ENCODE measurements around the gene ANKRD7. TPM values are rescaled to one million over a fixed set of nuclear protein-coding genes. Genes with fewer than 3 reads are reported as not detected.

Gene ANKRD7
- 0.86 and 0.93 TPM in 2 replicates for total RNA-seq (2014; rRNA removed; shearing (Covaris generic))

- no peaks in the 10 kb centered on the region for H3K36me3 ChIP-seq
- DNase-seq = no peak
- H3K9me3 ChIP-seq (replicated peaks) = no peaks in the 10 kb centered on the region
These were observed at the start of gene ANKRD7 for GRCh38 chr7:118224521-118224920. Gene ANKRD7 (plus strand): TSS chr7:118224704. CDS start chr7:118224831, 127 bp downstream.

GRCh38 chr7:118175740-118176139 is 48.8 kb upstream of the ANKRD7 start:
- Histone ChIP-seq H3K27ac (no peak overlapping the region), H3K27me3 (no peaks in the 10 kb centered on the region), H3K4me3 (no peak overlapping the region), H3K9me3 (replicated peaks) (no peaks in the 10 kb centered on the region), H3K36me3 (no peaks in the 10 kb centered on the region), H3K4me1 (no peaks in the 10 kb centered on the region)
- DNase-seq = no peak

More at GRCh38 chr7:118224521-118224920, at the start of gene ANKRD7:
- H3K27ac ChIP-seq = no peak within 1 kb of the TSS
- H3K4me3 ChIP-seq = no peak within 1 kb of the TSS
- no peaks in the 10 kb centered on the region for H3K4me1 ChIP-seq
- H3K27me3 ChIP-seq = 0 out of 2 replicates have a peak, but pooled peaks cover 1% of the 10 kb centered on the region

GRCh38 chr7:118179191-118179590 is 45.3 kb upstream of the ANKRD7 start:
- 0 out of 2 replicates have a peak, but pooled peaks cover 3% of the 10 kb centered on the region for H3K4me1 ChIP-seq
- H3K27ac ChIP-seq = no peak overlapping the region
- H3K4me3 ChIP-seq = no peak overlapping the region
- no peak for DNase-seq
- H3K27me3 ChIP-seq = no peaks in the 10 kb centered on the region
- no peaks in the 10 kb centered on the region for H3K9me3 ChIP-seq (replicated peaks)
- H3K36me3 ChIP-seq = no peaks in the 10 kb centered on the region

GRCh38 chr7:118182593-118183427 is 41.7 kb upstream of the ANKRD7 start:
- Histone ChIP-seq H3K9me3 (replicated peaks) (no peaks in the 10 kb centered on the region), H3K27me3 (no peaks in the 10 kb centered on the region), H3K4me1 (peaks cover 7% of the 10 kb centered on the region; the same call in 1 of the 2 replicates), H3K36me3 (peaks cover 19% of the 10 kb centered on the region), H3K4me3 (peak overlapping the region; percentile 97), H3K27ac (peak overlapping the region; percentile 95; the same call in 1 of the 2 replicates)
- peak in 1 of 2 experiments; percentile 29 for DNase-seq

- peaks cover 7% of the 10 kb centered on the region; the same call in 1 of the 2 replicates for H3K4me1 ChIP-seq
- peak overlapping the region; percentile 95 for H3K27ac ChIP-seq
- DNase-seq = no peak
- peak overlapping the region; percentile 97 for H3K4me3 ChIP-seq
- no peaks in the 10 kb centered on the region for H3K27me3 ChIP-seq
- no peaks in the 10 kb centered on the region for H3K9me3 ChIP-seq (replicated peaks)
- peaks cover 25% of the 10 kb centered on the region for H3K36me3 ChIP-seq
These were observed 41.1 kb upstream of the ANKRD7 start for GRCh38 chr7:118183428-118183785.

- H3K27me3 ChIP-seq = no peaks in the 10 kb centered on the region
- H3K4me1 ChIP-seq = peaks cover 7% of the 10 kb centered on the region; the same call in 1 of the 2 replicates
- peak within 1 kb of the TSS; percentile 95 for H3K27ac ChIP-seq
- peak; percentile 96 to 99 for DNase-seq
- peaks cover 31% of the 10 kb centered on the region for H3K36me3 ChIP-seq
- no peaks in the 10 kb centered on the region for H3K9me3 ChIP-seq (replicated peaks)
- peak within 1 kb of the TSS; percentile 97 for H3K4me3 ChIP-seq
These were observed 40.5 kb upstream of the ANKRD7 start, which contains the start of gene LSM8 for GRCh38 chr7:118183786-118184564. Gene LSM8 (plus strand): TSS chr7:118184164. CDS start chr7:118184224, 60 bp downstream.

- Histone ChIP-seq H3K27me3 (no peaks in the 10 kb centered on the region), H3K27ac (peak overlapping the region; percentile 95), H3K9me3 (replicated peaks) (no peaks in the 10 kb centered on the region), H3K4me1 (peaks cover 7% of the 10 kb centered on the region; the same call in 1 of the 2 replicates), H3K36me3 (peaks cover 35% of the 10 kb centered on the region), H3K4me3 (peak overlapping the region; percentile 97)
- DNase-seq = peak in 1 of 2 experiments; percentile 35
These were observed 40.0 kb upstream of the ANKRD7 start for GRCh38 chr7:118184565-118184940.

- H3K27ac ChIP-seq = no peak overlapping the region
- no peaks in the 10 kb centered on the region for H3K9me3 ChIP-seq (replicated peaks)
- H3K36me3 ChIP-seq = peaks cover 41% of the 10 kb centered on the region
- no peaks in the 10 kb centered on the region for H3K27me3 ChIP-seq
- H3K4me3 ChIP-seq = peak overlapping the region; percentile 97
- H3K4me1 ChIP-seq = peaks cover 7% of the 10 kb centered on the region; the same call in 1 of the 2 replicates
- no peak for DNase-seq
These were observed 39.2 kb upstream of the ANKRD7 start for GRCh38 chr7:118185163-118185860.

- Histone ChIP-seq H3K4me1 (peaks cover 7% of the 10 kb centered on the region; the same call in 1 of the 2 replicates), H3K27me3 (no peaks in the 10 kb centered on the region), H3K27ac (no peak overlapping the region), H3K4me3 (no peak overlapping the region), H3K36me3 (peaks cover 50% of the 10 kb centered on the region), H3K9me3 (replicated peaks) (no peaks in the 10 kb centered on the region)
- DNase-seq = no peak
These were observed 38.0 kb upstream of the ANKRD7 start for GRCh38 chr7:118186501-118186900.

- Histone ChIP-seq H3K27ac (no peak overlapping the region), H3K27me3 (no peaks in the 10 kb centered on the region; the same call in 1 of the 2 replicates)
These were observed 29.9 kb upstream of the ANKRD7 start for GRCh38 chr7:118194571-118194970.

GRCh38 chr7:118195837-118196474 is 28.5 kb upstream of the ANKRD7 start:
- Histone ChIP-seq H3K4me1 (no peaks in the 10 kb centered on the region), H3K27ac (no peak overlapping the region), H3K9me3 (replicated peaks) (no peaks in the 10 kb centered on the region), H3K36me3 (peaks cover 13% of the 10 kb centered on the region), H3K4me3 (no peak overlapping the region), H3K27me3 (no peaks in the 10 kb centered on the region; the same call in 1 of the 2 replicates)
- peak; percentile 64 to 77 for DNase-seq

More at GRCh38 chr7:118194571-118194970, 29.9 kb upstream of the ANKRD7 start:
- H3K4me1 ChIP-seq = no peaks in the 10 kb centered on the region
- H3K4me3 ChIP-seq = no peak overlapping the region
- H3K36me3 ChIP-seq = peaks cover 23% of the 10 kb centered on the region
- DNase-seq = no peak
- no peaks in the 10 kb centered on the region for H3K9me3 ChIP-seq (replicated peaks)

- Histone ChIP-seq H3K27me3 (no peaks in the 10 kb centered on the region; the same call in 1 of the 2 replicates), H3K4me1 (no peaks in the 10 kb centered on the region), H3K27ac (no peak overlapping the region), H3K4me3 (no peak overlapping the region), H3K36me3 (no peaks in the 10 kb centered on the region), H3K9me3 (replicated peaks) (no peaks in the 10 kb centered on the region)
- no peak for DNase-seq
These were observed 22.4 kb upstream of the ANKRD7 start for GRCh38 chr7:118202061-118202460.

GRCh38 chr7:118214051-118214832 is 10.3 kb upstream of the ANKRD7 start:
- no peak overlapping the region for H3K27ac ChIP-seq
- H3K4me3 ChIP-seq = peak overlapping the region; percentile 52
- no peaks in the 10 kb centered on the region for H3K27me3 ChIP-seq
- H3K9me3 ChIP-seq (replicated peaks) = no peaks in the 10 kb centered on the region
- peak; percentile 70 to 81 for DNase-seq
- H3K36me3 ChIP-seq = no peaks in the 10 kb centered on the region
- H3K4me1 ChIP-seq = no peaks in the 10 kb centered on the region

All from SJCRH30 (cell line).